K562 (cell line): ENCODE data around the gene COL8A2. TPM values are rescaled to one million over a fixed set of nuclear protein-coding genes. Genes with fewer than 3 reads are reported as not detected.

Experiments used
- ATAC-seq: fragments of 200-7000 bp; cut with Tn5 transposase; 3 replicates; pipeline ENCODE4 v1.9.1; 2020; ENCODE audit warnings: moderate library complexity
- BruUV-seq: library from RNA; stranded (reverse); fragments of 400-500 nt; replicated peaks from 2 replicates; lab custom pipeline; 2021; lab: Mats Ljungman, UMichigan
- CTCF ChIA-PET: fragments of 300-600 bp; formaldehyde crosslinking; extraction: SDS; loops from one replicate; lab custom pipeline; 2021; ENCODE audit warnings: low intra/inter-chr PET ratio; lab: Yijun Ruan, JAX
- POLR2A ChIA-PET: fragments of 300-600, 350-650 bp; sonication (Branson Sonifier 250); formaldehyde crosslinking; extraction: SDS; loops from one replicate; lab custom pipeline; 2021; ENCODE audit warnings: antibody characterized with exemption, inconsistent platforms; lab: Yijun Ruan, JAX
- DNase-seq, 4 experiments: peaks; one replicate each; pipeline versions ENCODE4 v3.0.0 to v3.0.0-alpha.2; 2011 to 2018; ENCODE audit warnings: low spot score in 3 of 4, mixed read lengths in 3 of 4; ENCODE audit errors: extremely low read depth in 1 of 4
- FAIRE-seq: peaks from 2 replicates; lab custom pipeline; 2011; peaks lifted over from hg19 to GRCh38; lab: Jason Lieb, UNC
- H2AFZ ChIP-seq: 2 replicates; pipeline ENCODE4 v1.6.0; 2011; ENCODE audit warnings: low read depth, low read length, control low read depth, inconsistent platforms
- H3K27ac ChIP-seq: fragments of 200-600 bp; 3 replicates; pipeline ENCODE4 v1.8.0; 2011; ENCODE audit warnings: low read depth, mild to moderate bottlenecking, control low read depth, inconsistent platforms, low read length, moderate library complexity, mixed read lengths; ENCODE audit errors: extremely low read depth
- H3K27me3 ChIP-seq, 2 experiments: fragments of 300-600 bp in 1 of 2; 2 replicates in 1 of 2; 3 replicates in 1 of 2; pipeline versions ENCODE4 v1.6.0 to v1.8.0; 2011; ENCODE audit warnings: inconsistent platforms in 2 of 2, low read length in 2 of 2, mild to moderate bottlenecking in 1 of 2, mixed read lengths in 1 of 2, moderate library complexity in 1 of 2; ENCODE audit not compliant: control insufficient read depth in 2 of 2, insufficient read depth in 2 of 2
- H3K36me3 ChIP-seq: fragments of 300-600 bp; 3 replicates; pipeline ENCODE4 v1.8.0; 2011; ENCODE audit warnings: mild to moderate bottlenecking, low read length, inconsistent platforms; ENCODE audit not compliant: control insufficient read depth, insufficient read depth
- H3K4me1 ChIP-seq, 2 experiments: fragments of 200-600 bp in 1 of 2; replicated peaks in 1 of 2; 2 replicates in 1 of 2; 3 replicates in 1 of 2; pipeline versions ENCODE4 v1.5.1 to v1.8.0; 2011; ENCODE audit warnings: inconsistent platforms in 2 of 2, low read length in 2 of 2, mild to moderate bottlenecking in 1 of 2, mixed read lengths in 1 of 2, moderate library complexity in 1 of 2; ENCODE audit not compliant: control insufficient read depth in 2 of 2, insufficient read depth in 2 of 2
- H3K4me2 ChIP-seq: 2 replicates; pipeline ENCODE4 v1.6.1; 2011; ENCODE audit warnings: low read length, control low read depth, inconsistent platforms, mixed read lengths; ENCODE audit not compliant: insufficient read depth
- H3K4me3 ChIP-seq: fragments of 200-600 bp; sonication (generic), shearing (Covaris generic); 2 replicates; pipeline ENCODE4 v1.5.1; 2016; ENCODE audit warnings: control low read depth, inconsistent platforms
- H3K79me2 ChIP-seq: fragments of 200-600 bp; 3 replicates; pipeline ENCODE4 v1.8.0; 2011; ENCODE audit warnings: low read length, inconsistent platforms; ENCODE audit not compliant: control insufficient read depth, insufficient read depth
- H3K9ac ChIP-seq, 2 experiments: 2 replicates each; pipeline versions ENCODE4 v1.6.0 to v1.6.1; 2011; ENCODE audit warnings: low read depth in 2 of 2, low read length in 2 of 2, control low read depth in 1 of 2, inconsistent platforms in 1 of 2, mild to moderate bottlenecking in 1 of 2, mixed read lengths in 1 of 2; ENCODE audit not compliant: insufficient read depth in 1 of 2
- H3K9me1 ChIP-seq: one replicate; pipeline ENCODE4 v1.6.0; 2011; ENCODE audit warnings: inconsistent platforms, mild to moderate bottlenecking, low read length, moderate library complexity; ENCODE audit not compliant: control insufficient read depth, insufficient read depth
- H3K9me3 ChIP-seq: replicated peaks from 2 replicates; pipeline ENCODE4 v1.5.1; 2011; ENCODE audit warnings: low read depth, low read length, inconsistent platforms; ENCODE audit not compliant: control insufficient read depth, insufficient read depth
- H4K20me1 ChIP-seq: replicated peaks from 2 replicates; pipeline ENCODE4 v1.6.1; 2011; ENCODE audit warnings: low read length, inconsistent platforms, mixed read lengths; ENCODE audit not compliant: control insufficient read depth, insufficient read depth
- DPF2 ChIP-seq: fragments of 450-650 bp; IDR thresholded peaks from 2 replicates; pipeline ENCODE4 v1.6.1; 2016
- FOSL1 ChIP-seq: fragments of 200-800 bp; sonication (Bioruptor generic); conservative IDR thresholded peaks from 2 replicates; pipeline ENCODE4 v1.6.1; 2016; ENCODE audit warnings: missing genetic modification characterization, missing compliant biosample characterization
- GTF2E2 ChIP-seq: fragments of 200-800 bp; sonication (Bioruptor generic); IDR thresholded peaks from 2 replicates; pipeline ENCODE4 v1.6.1; 2016; ENCODE audit warnings: missing genetic modification characterization, missing compliant biosample characterization
- TFAP4 ChIP-seq: sonication (generic); formaldehyde crosslinking; IDR thresholded peaks from 2 replicates; pipeline ENCODE4 v1.8.0; 2022; ENCODE audit warnings: missing genetic modification reagents, mild to moderate bottlenecking, moderate library complexity, borderline replicate concordance
- TRIM28 ChIP-seq: fragments of 450-650 bp; IDR thresholded peaks from 2 replicates; pipeline ENCODE4 v1.6.1; 2017
- XRCC4 ChIP-seq: IDR thresholded peaks from one replicate; pipeline ENCODE4 v1.6.1; 2011; ENCODE audit not compliant: insufficient read depth, insufficient read length; ENCODE audit errors: extremely low read depth
- ZBTB7A ChIP-seq: IDR thresholded peaks from 2 replicates; pipeline ENCODE4 v1.6.1; 2011; ENCODE audit warnings: low read depth, mild to moderate bottlenecking, low read length, moderate library complexity, borderline replicate concordance; ENCODE audit not compliant: control insufficient read depth
- ZNF12 ChIP-seq: sonication (generic); formaldehyde crosslinking; IDR thresholded peaks from 2 replicates; pipeline ENCODE4 v1.4.0; 2020; ENCODE audit warnings: mild to moderate bottlenecking, missing genetic modification reagents
- ZNF212 ChIP-seq: fragments of 450-650 bp; formaldehyde crosslinking; IDR thresholded peaks from 2 replicates; pipeline ENCODE4 v1.4.0; 2020; ENCODE audit warnings: mild to moderate bottlenecking
- ZNF395 ChIP-seq: fragments of 200-800 bp; sonication (Bioruptor generic); IDR thresholded peaks from 2 replicates; pipeline ENCODE4 v1.6.1; 2017; ENCODE audit warnings: missing genetic modification characterization, missing compliant biosample characterization
- ZNF740 ChIP-seq, 3 experiments: fragments of 200-800 bp in 1 of 3; sonication (Bioruptor generic) in 1 of 3; sonication (generic) in 1 of 3; formaldehyde crosslinking in 1 of 3; IDR thresholded peaks; 2 replicates each; pipeline versions ENCODE4 v1.6.1 to v1.8.0; 2016 to 2022; ENCODE audit warnings: mild to moderate bottlenecking in 2 of 3, missing compliant biosample characterization in 2 of 3, missing genetic modification characterization in 2 of 3, missing genetic modification reagents in 1 of 3
- WGBS: fragments of 100-300 bp; shearing (Covaris generic); methylation state at CpG from one replicate; pipeline ENCODE4 v1.1.6; 2016; ENCODE audit warnings: low coverage, mixed read lengths; ENCODE audit not compliant: insufficient coverage; ENCODE audit errors: missing lambda C conversion rate; 5-methylcytosine and 5-hydroxymethylcytosine counted together
- in situ Hi-C: fragments of 300-500 bp; cut with MboI; formaldehyde crosslinking; loops from 4 replicates; pipeline ENCODE4 v1.15.0; 2018; ENCODE audit warnings: inconsistent platforms, mixed read lengths
- intact Hi-C: fragments of 100-400 bp; cut with micrococcal nuclease; formaldehyde crosslinking; loops from 2 replicates; pipeline ENCODE4 v1.14.2; 2022
- polyA plus RNA-seq, 8 experiments: library from polyadenylated mRNA; depleted of rRNA in 4 of 8; stranded (reverse) in 5 of 8; unstranded in 3 of 8; fragments of >200 nt; fragmentation: Nextera tagmentation in 2 of 8; fragmentation: Illumina TruSeq in 1 of 8; extraction: Ambion mirVana in 2 of 8; extraction: Trizol in 1 of 8; gene quantifications; 2 replicates each; pipeline versions ENCODE4 v1.2.1 to v1.2.3, GENCODE V29; 2011 to 2014; ENCODE audit warnings: inconsistent platforms in 1 of 8, missing spikeins in 1 of 8
- total RNA-seq, 7 experiments: library from RNA; depleted of rRNA in 6 of 7; stranded (reverse); fragments of >200 nt in 6 of 7; fragmentation: Illumina TruSeq in 2 of 7; extraction: Trizol in 2 of 7; gene quantifications; 2 replicates each; pipeline versions ENCODE4 v1.2.1 to v1.2.3, GENCODE V29; 2011 to 2021; ENCODE audit warnings: low replicate concordance in 1 of 7
- TF ChIP-seq, protein P1 (sequence below): fragments of 450-650 bp; formaldehyde crosslinking; conservative IDR thresholded peaks from 2 replicates; pipeline ENCODE4 v1.4.0; 2022; ENCODE audit warnings: mild to moderate bottlenecking, missing genetic modification characterization
- TF ChIP-seq, protein P2 (sequence below): fragments of 450-650 bp; IDR thresholded peaks from 2 replicates; pipeline ENCODE4 v1.6.1; 2018; ENCODE audit warnings: mild to moderate bottlenecking, low read depth; ENCODE audit not compliant: partially characterized antibody

COL8A2 gene
- total and polyA plus RNA-seq, 9 of the 15 experiments (the other 6 are each of a cell fraction or from before 2014, with no cell fraction given) = 0.03 to 0.14 (median 0.04) TPM; not detected in 5

GRCh38 chr1:36126797-36127500 is 1.9 kb upstream of the COL8A2 start:
- peaks cover 0 to 10% of the 10 kb centered on the region in 2 experiments; a peak in 1 of 5 replicates for H3K27me3 ChIP-seq
- no peak overlapping the region for H3K4me2 ChIP-seq
- peak overlapping the region in 1 of 2 experiments; percentile 29; a peak in 1 of 4 replicates for H3K9ac ChIP-seq
- FAIRE-seq (no peak), ATAC-seq (no peak), DNase-seq (peak in 2 of 4 experiments; percentile 45 to 48)
- no TSS peak for BruUV-seq
- no peaks in the 10 kb centered on the region for H3K9me3 ChIP-seq
- intact Hi-C loops (no loop called here), in situ Hi-C loops (no loop called here)
- H3K4me3 ChIP-seq = no peak overlapping the region
- ChIA-PET POLR2A (interaction anchor here (1.5 to 2.3 kb wide), 2 partner anchors 9 to 180 kb away, joined by 3 to 19 read pairs; partner anchors contain the start of gene SH3D21), CTCF (interaction anchor here (1.3 kb wide), 1 partner anchor 27 kb away, joined by 5 read pairs; no protein-coding TSS in a partner anchor)
- H4K20me1 ChIP-seq = no peaks in the 10 kb centered on the region
- H2AFZ ChIP-seq = no peak overlapping the region
- no peak overlapping the region; the same call in 2 of the 3 replicates for H3K27ac ChIP-seq
- no peaks in the 10 kb centered on the region for H3K9me1 ChIP-seq
- 44% methylated on average over 6 of the region's 7 CpGs for WGBS
- peaks cover 16 to 42% of the 10 kb centered on the region in 2 experiments for H3K4me1 ChIP-seq
- no peaks in the 10 kb centered on the region for H3K36me3 ChIP-seq
- no peaks in the 10 kb centered on the region for H3K79me2 ChIP-seq
- TF ChIP-seq ZNF395 (CRISPR knock-in tag) (no peak), ZNF12 (CRISPR knock-in tag) (no peak), TFAP4 (CRISPR knock-in tag) (peak; percentile 3; the same call in 1 of the 2 replicates), GTF2E2 (no peak), ZNF740 (CRISPR knock-in tag; IDR thresholded peaks at IDR 0.05) (no peak; the same call in 1 of the 2 replicates), ZNF740 (tag; IDR thresholded peaks at IDR 0.05) (peak in 1 of 2 experiments; percentile 47; a peak in 1 of 4 replicates), ZNF212 (CRISPR knock-in tag) (no peak), DPF2 (no peak), FOSL1 (tag) (no peak), ZBTB7A (0 out of 2 replicates have a peak, but pooled peaks have one; percentile 10), TRIM28 (no peak), XRCC4 (no peak)
- TF ChIP-seq, protein P1, sequence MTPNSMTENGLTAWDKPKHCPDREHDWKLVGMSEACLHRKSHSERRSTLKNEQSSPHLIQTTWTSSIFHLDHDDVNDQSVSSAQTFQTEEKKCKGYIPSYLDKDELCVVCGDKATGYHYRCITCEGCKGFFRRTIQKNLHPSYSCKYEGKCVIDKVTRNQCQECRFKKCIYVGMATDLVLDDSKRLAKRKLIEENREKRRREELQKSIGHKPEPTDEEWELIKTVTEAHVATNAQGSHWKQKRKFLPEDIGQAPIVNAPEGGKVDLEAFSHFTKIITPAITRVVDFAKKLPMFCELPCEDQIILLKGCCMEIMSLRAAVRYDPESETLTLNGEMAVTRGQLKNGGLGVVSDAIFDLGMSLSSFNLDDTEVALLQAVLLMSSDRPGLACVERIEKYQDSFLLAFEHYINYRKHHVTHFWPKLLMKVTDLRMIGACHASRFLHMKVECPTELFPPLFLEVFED (CRISPR knock-in tag) = 0 out of 2 replicates have a peak, but pooled peaks have one; percentile 12
- TF ChIP-seq, protein P2, sequence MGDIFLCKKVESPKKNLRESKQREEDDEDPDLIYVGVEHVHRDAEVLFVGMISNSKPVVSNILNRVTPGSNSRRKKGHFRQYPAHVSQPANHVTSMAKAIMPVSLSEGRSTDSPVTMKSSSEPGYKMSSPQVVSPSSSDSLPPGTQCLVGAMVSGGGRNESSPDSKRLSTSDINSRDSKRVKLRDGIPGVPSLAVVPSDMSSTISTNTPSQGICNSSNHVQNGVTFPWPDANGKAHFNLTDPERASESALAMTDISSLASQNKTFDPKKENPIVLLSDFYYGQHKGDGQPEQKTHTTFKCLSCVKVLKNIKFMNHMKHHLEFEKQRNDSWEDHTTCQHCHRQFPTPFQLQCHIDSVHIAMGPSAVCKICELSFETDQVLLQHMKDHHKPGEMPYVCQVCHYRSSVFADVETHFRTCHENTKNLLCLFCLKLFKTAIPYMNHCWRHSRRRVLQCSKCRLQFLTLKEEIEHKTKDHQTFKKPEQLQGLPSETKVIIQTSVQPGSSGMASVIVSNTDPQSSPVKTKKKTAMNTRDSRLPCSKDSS = peak; percentile 31
